ENCODE data around the gene CDH1.

CDH1 gene

DNA sequence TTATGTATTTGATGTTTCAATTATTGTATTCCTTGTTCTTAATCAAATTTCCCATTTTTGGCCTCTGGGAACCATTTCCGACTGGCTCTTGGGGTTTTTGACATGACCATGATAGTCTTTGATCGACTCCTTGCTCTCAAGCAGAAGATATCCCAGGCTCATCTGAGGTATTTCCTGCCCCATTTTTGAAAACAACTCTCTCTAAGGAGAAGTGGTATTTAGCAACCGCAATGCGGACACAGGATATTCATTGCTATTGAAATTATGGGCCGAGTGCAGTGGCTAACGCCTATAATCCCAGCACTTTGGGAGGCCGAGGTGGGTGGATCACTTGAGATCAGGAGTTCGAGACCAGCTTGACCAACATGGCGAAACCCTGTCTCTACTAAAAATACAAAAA, 111.7 kb downstream of the CDH1 start:
- Histone ChIP-seq H3K14ac (ENCODE audit: low read length) (no peak overlapping the region), H3K4ac (ENCODE audit: low read length) (no peak overlapping the region), H2BK120ac (ENCODE audit: low read depth, low read length) (no peak overlapping the region), H2BK12ac (ENCODE audit: low read length) (no peak overlapping the region), H3K4me3 (ENCODE audit: low read length in 2 of 2) (no peak overlapping the region), H3K9ac (ENCODE audit: low read depth, low read length, poor library complexity) (no peak overlapping the region), H2AFZ (ENCODE audit: low read length) (no peak overlapping the region), H3K79me1 (ENCODE audit: low read depth, low read length) (no peaks in the 10 kb centered on the region), H4K8ac (ENCODE audit: low read depth, low read length) (no peak overlapping the region), H2BK5ac (ENCODE audit: low read length) (no peak overlapping the region), H3K4me2 (ENCODE audit: insufficient read depth, low read length, poor library complexity, severe bottlenecking) (no peak overlapping the region), H2BK15ac (ENCODE audit: low read length) (no peak overlapping the region), H3K27me3 (ENCODE audit: control insufficient read depth in 3 of 3, insufficient read depth in 3 of 3, low read depth in 1 of 3, low read length in 3 of 3) (no peaks in the 10 kb centered on the region), H2AK5ac (ENCODE audit: low read depth, low read length) (no peak overlapping the region), H4K91ac (ENCODE audit: low read depth, low read length, poor library complexity) (no peak overlapping the region), H3K18ac (ENCODE audit: low read length) (no peak overlapping the region), H3K9me3 (replicated peaks in 1 of 2; ENCODE audit: control insufficient read depth in 2 of 2, insufficient read depth in 1 of 2, low read depth in 1 of 2, low read length in 2 of 2) (no peaks in the 10 kb centered on the region), H3K36me3 (replicated peaks in 1 of 2; ENCODE audit: control insufficient read depth in 2 of 2, insufficient read depth in 2 of 2, low read length in 2 of 2) (no peaks in the 10 kb centered on the region), H3K23ac (ENCODE audit: low read depth, low read length, poor library complexity) (no peak overlapping the region), H3K4me1 (ENCODE audit: control insufficient read depth in 2 of 2, insufficient read depth in 1 of 2, low read depth in 1 of 2, low read length in 2 of 2) (peaks cover 3 to 6% of the 10 kb centered on the region in 2 donors), H3K27ac (replicated peaks; ENCODE audit: low read length) (no peak overlapping the region)
- no peak for DNase-seq (ENCODE audit: low spot score)
- WGBS, 2 donors (ENCODE audit: extremely low coverage in 2 of 2, insufficient read length in 2 of 2, insufficient replicate concordance in 1 of 2): no CpG with 5 or more reads among the region's 9 CpGs

GRCh38 chr16:68850481-68850880, 113.4 kb downstream of the CDH1 start:
- H3K9ac ChIP-seq (ENCODE audit: low read depth, low read length, poor library complexity): no peak overlapping the region
- H3K4me3 ChIP-seq (ENCODE audit: low read length in 2 of 2): no peak overlapping the region
- H4K8ac ChIP-seq (ENCODE audit: low read depth, low read length): no peak overlapping the region
- H2BK15ac ChIP-seq (ENCODE audit: low read length): no peak overlapping the region
- H2AFZ ChIP-seq (ENCODE audit: low read length): no peak overlapping the region
- no peaks in the 10 kb centered on the region for H3K9me3 ChIP-seq (replicated peaks in 1 of 2; ENCODE audit: control insufficient read depth in 2 of 2, insufficient read depth in 1 of 2, low read depth in 1 of 2, low read length in 2 of 2)
- H4K91ac ChIP-seq (ENCODE audit: low read depth, low read length, poor library complexity): no peak overlapping the region
- H3K23ac ChIP-seq (ENCODE audit: low read depth, low read length, poor library complexity): no peak overlapping the region
- H3K36me3 ChIP-seq (replicated peaks in 1 of 2; ENCODE audit: control insufficient read depth in 2 of 2, insufficient read depth in 2 of 2, low read length in 2 of 2): no peaks in the 10 kb centered on the region
- no peak overlapping the region for H3K4me2 ChIP-seq (ENCODE audit: insufficient read depth, low read length, poor library complexity, severe bottlenecking)
- H3K79me1 ChIP-seq (ENCODE audit: low read depth, low read length): no peaks in the 10 kb centered on the region
- H2AK5ac ChIP-seq (ENCODE audit: low read depth, low read length): no peak overlapping the region
- H3K18ac ChIP-seq (ENCODE audit: low read length): no peak overlapping the region
- no peak overlapping the region for H2BK5ac ChIP-seq (ENCODE audit: low read length)
- no peak overlapping the region for H3K27ac ChIP-seq (replicated peaks; ENCODE audit: low read length)
- no peaks in the 10 kb centered on the region for H3K27me3 ChIP-seq (ENCODE audit: control insufficient read depth in 3 of 3, insufficient read depth in 3 of 3, low read depth in 1 of 3, low read length in 3 of 3)
- no peak for DNase-seq (ENCODE audit: low spot score)
- H2BK120ac ChIP-seq (ENCODE audit: low read depth, low read length): no peak overlapping the region
- WGBS, 2 donors (ENCODE audit: extremely low coverage in 2 of 2, insufficient read length in 2 of 2, insufficient replicate concordance in 1 of 2): no CpG with 5 or more reads among the region's 2 CpGs
- no peaks in the 10 kb centered on the region for H3K4me1 ChIP-seq (ENCODE audit: control insufficient read depth in 2 of 2, insufficient read depth in 1 of 2, low read depth in 1 of 2, low read length in 2 of 2)
- no peak overlapping the region for H2BK12ac ChIP-seq (ENCODE audit: low read length)
- H3K4ac ChIP-seq (ENCODE audit: low read length): no peak overlapping the region
- H3K14ac ChIP-seq (ENCODE audit: low read length): no peak overlapping the region

DNA sequence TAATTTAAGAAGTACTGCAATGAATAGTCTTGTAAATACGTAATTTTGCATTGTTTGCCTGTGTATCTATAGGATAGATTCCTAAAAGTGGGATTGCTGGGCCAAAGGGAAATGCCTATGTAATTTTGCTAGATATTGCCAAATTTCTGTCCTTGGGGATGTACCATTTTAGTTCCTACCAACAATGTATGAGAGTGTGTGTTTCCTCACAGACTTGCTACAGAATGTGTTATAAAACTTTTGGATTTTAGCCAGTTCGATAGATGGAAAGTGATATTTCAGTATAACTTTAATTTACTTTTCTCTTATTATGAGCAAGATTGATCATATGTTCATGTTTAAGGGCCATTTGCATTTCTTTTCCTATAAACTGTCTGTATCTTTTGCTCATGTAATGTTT, 114.5 kb downstream of the CDH1 start:
- H3K9me3 ChIP-seq (replicated peaks in 1 of 2; ENCODE audit: control insufficient read depth in 2 of 2, insufficient read depth in 1 of 2, low read depth in 1 of 2, low read length in 2 of 2): no peaks in the 10 kb centered on the region

DNA sequence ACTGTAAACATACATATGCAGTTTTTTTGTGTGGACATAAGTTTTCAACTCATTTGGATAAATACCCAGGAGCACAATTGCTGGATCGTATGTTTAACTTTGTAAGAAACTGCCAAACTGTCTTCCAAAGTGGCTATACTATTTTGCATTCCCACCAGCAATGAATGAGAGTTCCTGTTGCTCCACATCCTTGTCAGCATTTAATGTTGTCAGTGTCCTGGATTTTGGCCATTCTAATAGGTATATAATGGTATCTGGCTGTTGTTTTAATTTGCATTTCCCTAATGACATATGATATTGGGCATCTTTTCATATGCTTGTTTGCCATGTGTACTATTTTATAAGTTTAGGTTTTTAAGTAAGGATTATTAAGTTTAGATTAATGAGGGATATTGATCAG, 120.4 kb downstream of the CDH1 start:
- Histone ChIP-seq H3K27ac (replicated peaks; ENCODE audit: low read length) (no peak overlapping the region), H2AFZ (ENCODE audit: low read length) (no peak overlapping the region), H4K91ac (ENCODE audit: low read depth, low read length, poor library complexity) (no peak overlapping the region), H3K9me3 (replicated peaks in 1 of 2; ENCODE audit: control insufficient read depth in 2 of 2, insufficient read depth in 1 of 2, low read depth in 1 of 2, low read length in 2 of 2) (no peaks in the 10 kb centered on the region), H3K79me1 (ENCODE audit: low read depth, low read length) (no peaks in the 10 kb centered on the region), H2AK5ac (ENCODE audit: low read depth, low read length) (no peak overlapping the region), H2BK120ac (ENCODE audit: low read depth, low read length) (no peak overlapping the region), H3K4me2 (ENCODE audit: insufficient read depth, low read length, poor library complexity, severe bottlenecking) (no peak overlapping the region), H3K23ac (ENCODE audit: low read depth, low read length, poor library complexity) (no peak overlapping the region), H4K8ac (ENCODE audit: low read depth, low read length) (no peak overlapping the region), H3K14ac (ENCODE audit: low read length) (no peak overlapping the region), H3K4ac (ENCODE audit: low read length) (no peak overlapping the region), H2BK5ac (ENCODE audit: low read length) (no peak overlapping the region), H3K9ac (ENCODE audit: low read depth, low read length, poor library complexity) (no peak overlapping the region), H3K4me3 (ENCODE audit: low read length in 2 of 2) (no peak overlapping the region), H2BK15ac (ENCODE audit: low read length) (no peak overlapping the region), H3K36me3 (replicated peaks in 1 of 2; ENCODE audit: control insufficient read depth in 2 of 2, insufficient read depth in 2 of 2, low read length in 2 of 2) (peaks cover 4 to 11% of the 10 kb centered on the region in 2 donors), H3K18ac (ENCODE audit: low read length) (no peak overlapping the region), H2BK12ac (ENCODE audit: low read length) (no peak overlapping the region), H3K4me1 (ENCODE audit: control insufficient read depth in 2 of 2, insufficient read depth in 1 of 2, low read depth in 1 of 2, low read length in 2 of 2) (no peaks in the 10 kb centered on the region), H3K27me3 (ENCODE audit: control insufficient read depth in 3 of 3, insufficient read depth in 3 of 3, low read depth in 1 of 3, low read length in 3 of 3) (no peaks in the 10 kb centered on the region)
- WGBS, 2 donors (ENCODE audit: extremely low coverage in 2 of 2, insufficient read length in 2 of 2, insufficient replicate concordance in 1 of 2): no CpG with 5 or more reads among the region's 1 CpG
- DNase-seq (ENCODE audit: low spot score): no peak

More for the DNA sequence above, 114.5 kb downstream of the CDH1 start:
- H3K9ac ChIP-seq (ENCODE audit: low read depth, low read length, poor library complexity): no peak overlapping the region
- H2BK5ac ChIP-seq (ENCODE audit: low read length): no peak overlapping the region
- H3K14ac ChIP-seq (ENCODE audit: low read length): no peak overlapping the region
- no peak overlapping the region for H2AK5ac ChIP-seq (ENCODE audit: low read depth, low read length)
- no peak overlapping the region for H3K4me3 ChIP-seq (ENCODE audit: low read length in 2 of 2)
- no peak overlapping the region for H3K18ac ChIP-seq (ENCODE audit: low read length)
- no peaks in the 10 kb centered on the region for H3K27me3 ChIP-seq (ENCODE audit: control insufficient read depth in 3 of 3, insufficient read depth in 3 of 3, low read depth in 1 of 3, low read length in 3 of 3)
- no peaks in the 10 kb centered on the region for H3K36me3 ChIP-seq (replicated peaks in 1 of 2; ENCODE audit: control insufficient read depth in 2 of 2, insufficient read depth in 2 of 2, low read length in 2 of 2)
- H3K4me1 ChIP-seq (ENCODE audit: control insufficient read depth in 2 of 2, insufficient read depth in 1 of 2, low read depth in 1 of 2, low read length in 2 of 2): no peaks in the 10 kb centered on the region
- H3K4ac ChIP-seq (ENCODE audit: low read length): no peak overlapping the region
- no peak overlapping the region for H2BK12ac ChIP-seq (ENCODE audit: low read length)
- H2AFZ ChIP-seq (ENCODE audit: low read length): no peak overlapping the region
- no peak for DNase-seq (ENCODE audit: low spot score)
- H3K4me2 ChIP-seq (ENCODE audit: insufficient read depth, low read length, poor library complexity, severe bottlenecking): no peak overlapping the region
- H3K27ac ChIP-seq (replicated peaks; ENCODE audit: low read length): no peak overlapping the region
- no peak overlapping the region for H4K8ac ChIP-seq (ENCODE audit: low read depth, low read length)
- no peak overlapping the region for H4K91ac ChIP-seq (ENCODE audit: low read depth, low read length, poor library complexity)
- no CpG with 5 or more reads among the region's 2 CpGs for WGBS, 2 donors (ENCODE audit: extremely low coverage in 2 of 2, insufficient read length in 2 of 2, insufficient replicate concordance in 1 of 2)
- H3K23ac ChIP-seq (ENCODE audit: low read depth, low read length, poor library complexity): no peak overlapping the region
- H2BK15ac ChIP-seq (ENCODE audit: low read length): no peak overlapping the region
- H3K79me1 ChIP-seq (ENCODE audit: low read depth, low read length): no peaks in the 10 kb centered on the region
- no peak overlapping the region for H2BK120ac ChIP-seq (ENCODE audit: low read depth, low read length)

Data from neuronal stem cell (in vitro differentiated cells).